HUDEP-2 (cell line): ENCODE data around the gene IHH.
A peak's percentile ranks its signal among the peaks of the same experiment; 100 is the strongest.

ENCODE experiments used
- DNase-seq, 76 experiments: peaks; one replicate each; lab custom pipeline; 2025; ENCODE audit not compliant: unreplicated experiment in 76 of 76; lab: John Stamatoyannopoulos, UW

The IHH gene

GRCh38 chr2:219042750-219043149 is 18.0 kb downstream of the IHH start:
- DNase-seq: no peak

GRCh38 chr2:219042157-219042556 is 18.6 kb downstream of the IHH start:
- no peak for DNase-seq

GRCh38 chr2:219041252-219041651 is 19.5 kb downstream of the IHH start, which contains the start of gene CFAP65:
Gene CFAP65, minus strand, starts transcription at chr2:219041516. Its CDS starts 2,468 bp downstream, at chr2:219039048.
- DNase-seq: peak in 11 of 76 experiments; percentile 6 to 27 (median 7)

GRCh38 chr2:219038600-219038999 is 22.1 kb downstream of the IHH start:
- DNase-seq: no peak

GRCh38 chr2:219037783-219038499 is 22.8 kb downstream of the IHH start:
- DNase-seq: no peak

GRCh38 chr2:219035942-219036341 is 24.8 kb downstream of the IHH start:
- no peak for DNase-seq

GRCh38 chr2:219034823-219035222 is 25.9 kb downstream of the IHH start:
- no peak for DNase-seq

- DNase-seq: no peak
Measured at GRCh38 chr2:219032051-219032745, 28.5 kb downstream of the IHH start.

GRCh38 chr2:219031005-219031738 is 29.5 kb downstream of the IHH start:
- no peak for DNase-seq

- DNase-seq: no peak
Measured at GRCh38 chr2:219030177-219030940, 30.4 kb downstream of the IHH start.

- DNase-seq: peak in 67 of 76 experiments; percentile 2 to 80 (median 48)
Measured at GRCh38 chr2:219029829-219030165, 30.9 kb downstream of the IHH start.

GRCh38 chr2:219028996-219029828 is 31.5 kb downstream of the IHH start:
- no peak for DNase-seq

- no peak for DNase-seq
Measured at GRCh38 chr2:219028141-219028540, 32.6 kb downstream of the IHH start.

- no peak for DNase-seq
Measured at GRCh38 chr2:219027511-219028055, 33.1 kb downstream of the IHH start.

GRCh38 chr2:219026946-219027345 is 33.8 kb downstream of the IHH start:
- DNase-seq: no peak

- no peak for DNase-seq
Measured at GRCh38 chr2:219025637-219026585, 34.8 kb downstream of the IHH start.

- DNase-seq: no peak
Measured at GRCh38 chr2:219024059-219024458, 36.7 kb downstream of the IHH start.

GRCh38 chr2:219023045-219023605 is 37.6 kb downstream of the IHH start:
- DNase-seq: no peak
